Common myeloid progenitor, CD34-positive (primary cell): Measurements from ENCODE around the gene PANX2.

Experiments used
- CTCF ChIA-PET: fragments of 350-600 bp; sonication (Branson Sonifier 250); formaldehyde crosslinking; loops from one replicate; lab custom pipeline; 2021; ENCODE audit warnings: antibody characterized with exemption; lab: Charles Lee
- POLR2A ChIA-PET: fragments of 350-600 bp; sonication (Branson Sonifier 250); formaldehyde crosslinking; loops from one replicate; lab custom pipeline; 2021; ENCODE audit warnings: antibody characterized with exemption; lab: Charles Lee
- DNase-seq, 3 donors: peaks; one replicate each; pipeline versions ENCODE4 v3.0.0 to v3.0.0-alpha.2; 2013
- H3K27ac ChIP-seq, 2 experiments: 1 replicate in 1 of 2; 2 replicates in 1 of 2; pipeline ENCODE4 v1.7.0; 2013; ENCODE audit warnings: inconsistent platforms in 2 of 2, low read length in 2 of 2, mild to moderate bottlenecking in 2 of 2, low read depth in 1 of 2, moderate library complexity in 1 of 2; ENCODE audit not compliant: severe bottlenecking in 2 of 2, insufficient read depth in 1 of 2, poor library complexity in 1 of 2
- H3K27me3 ChIP-seq, 5 experiments: replicated peaks in 2 of 5; 1 replicate in 3 of 5; 2 replicates in 2 of 5; pipeline versions ENCODE4 v1.6.1 to v1.7.0; 2013; ENCODE audit warnings: low read length in 4 of 5, mild to moderate bottlenecking in 2 of 5, moderate library complexity in 2 of 5, inconsistent platforms in 1 of 5; ENCODE audit not compliant: insufficient read depth in 5 of 5, control insufficient read depth in 4 of 5
- H3K36me3 ChIP-seq, 4 experiments: 1 replicate in 2 of 4; 2 replicates in 2 of 4; pipeline versions ENCODE4 v1.6.1 to v1.7.0; 2013; ENCODE audit warnings: low read length in 3 of 4, control low read depth in 1 of 4, mild to moderate bottlenecking in 1 of 4; ENCODE audit not compliant: control insufficient read depth in 4 of 4, insufficient read depth in 4 of 4
- H3K4me1 ChIP-seq, 4 experiments: 1 replicate in 3 of 4; 2 replicates in 1 of 4; pipeline versions ENCODE4 v1.6.1 to v1.7.1; 2013; ENCODE audit warnings: low read length in 3 of 4, mild to moderate bottlenecking in 3 of 4, control low read depth in 1 of 4, inconsistent platforms in 1 of 4, moderate library complexity in 1 of 4; ENCODE audit not compliant: control insufficient read depth in 4 of 4, insufficient read depth in 4 of 4; ENCODE audit errors: control extremely low read depth in 1 of 4
- H3K4me3 ChIP-seq, 7 experiments: 1 replicate in 4 of 7; 2 replicates in 3 of 7; pipeline versions ENCODE4 v1.5.1 to v1.7.0; 2013; ENCODE audit warnings: mild to moderate bottlenecking in 7 of 7, low read length in 6 of 7, moderate library complexity in 6 of 7, inconsistent platforms in 2 of 7, low read depth in 2 of 7, control low read depth in 1 of 7; ENCODE audit not compliant: insufficient read depth in 4 of 7, control insufficient read depth in 1 of 7; ENCODE audit errors: extremely low read depth in 1 of 7
- H3K9me3 ChIP-seq, 5 experiments: 1 replicate in 4 of 5; 2 replicates in 1 of 5; pipeline versions ENCODE4 v1.6.1 to v1.7.1; 2013; ENCODE audit warnings: low read length in 4 of 5, mild to moderate bottlenecking in 2 of 5, inconsistent platforms in 1 of 5, low read depth in 1 of 5, moderate library complexity in 1 of 5; ENCODE audit not compliant: control insufficient read depth in 4 of 5, insufficient read depth in 2 of 5; ENCODE audit errors: control extremely low read depth in 1 of 5
- WGBS: methylation state at CpG from one replicate; pipeline ENCODE4 v1.1.5; 2013; ENCODE audit not compliant: insufficient coverage; 5-methylcytosine and 5-hydroxymethylcytosine counted together

The PANX2 gene

DNA sequence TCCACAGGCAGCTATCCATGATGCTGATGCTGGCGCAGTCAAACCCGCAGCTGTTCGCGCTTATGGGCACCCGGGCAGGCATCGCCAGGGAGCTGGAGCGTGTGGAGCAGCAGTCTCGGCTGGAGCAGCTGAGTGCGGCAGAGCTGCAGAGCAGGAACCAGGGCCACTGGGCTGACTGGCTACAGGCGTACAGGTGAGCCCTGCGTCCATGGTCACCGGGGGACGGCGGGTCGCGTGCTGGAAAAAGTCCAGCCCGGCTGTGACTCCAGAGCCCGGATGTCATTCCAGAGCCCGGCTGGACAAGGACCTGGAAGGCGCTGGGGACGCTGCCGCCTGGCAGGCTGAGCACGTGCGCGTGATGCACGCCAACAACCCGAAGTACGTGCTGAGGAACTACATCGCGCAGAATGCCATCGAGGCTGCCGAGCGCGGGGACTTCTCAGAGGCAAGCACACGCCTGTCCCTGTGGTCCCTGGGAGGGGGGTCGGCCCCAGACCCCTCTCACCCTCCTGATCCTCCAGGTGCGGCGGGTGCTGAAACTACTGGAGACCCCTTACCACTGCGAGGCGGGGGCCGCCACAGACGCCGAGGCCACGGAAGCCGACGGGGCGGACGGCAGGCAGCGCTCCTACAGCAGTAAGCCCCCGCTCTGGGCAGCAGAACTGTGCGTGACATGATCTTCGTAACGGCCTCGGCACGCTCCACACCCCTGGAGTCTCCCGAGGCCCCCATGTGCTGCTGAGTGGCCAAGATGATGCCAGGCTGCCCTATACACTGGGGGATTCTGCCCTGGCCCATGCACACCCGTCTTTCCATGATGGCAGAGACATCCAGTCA is 46.4 kb downstream of the PANX2 start:
- Histone ChIP-seq H3K9me3 (no peaks in the 10 kb centered on the region), H3K27me3 (no peaks in the 10 kb centered on the region), H3K27ac (no peak overlapping the region), H3K36me3 (peaks cover 12 to 89% (median 61%) of the 10 kb centered on the region in 4 experiments), H3K4me3 (no peak overlapping the region), H3K4me1 (peaks cover 0 to 8% (median 3%) of the 10 kb centered on the region in 4 experiments)
- WGBS, result 97% methylated on average over 49 of the region's 57 CpGs
- no peak for DNase-seq
- POLR2A ChIA-PET, result no interaction called here
- CTCF ChIA-PET, result interaction anchor here (0.5 to 2.7 kb wide), 4 partner anchors 20 to 111 kb away, joined by 3 to 10 read pairs (median 5); partner anchors contain the start of gene TUBGCP6

DNA sequence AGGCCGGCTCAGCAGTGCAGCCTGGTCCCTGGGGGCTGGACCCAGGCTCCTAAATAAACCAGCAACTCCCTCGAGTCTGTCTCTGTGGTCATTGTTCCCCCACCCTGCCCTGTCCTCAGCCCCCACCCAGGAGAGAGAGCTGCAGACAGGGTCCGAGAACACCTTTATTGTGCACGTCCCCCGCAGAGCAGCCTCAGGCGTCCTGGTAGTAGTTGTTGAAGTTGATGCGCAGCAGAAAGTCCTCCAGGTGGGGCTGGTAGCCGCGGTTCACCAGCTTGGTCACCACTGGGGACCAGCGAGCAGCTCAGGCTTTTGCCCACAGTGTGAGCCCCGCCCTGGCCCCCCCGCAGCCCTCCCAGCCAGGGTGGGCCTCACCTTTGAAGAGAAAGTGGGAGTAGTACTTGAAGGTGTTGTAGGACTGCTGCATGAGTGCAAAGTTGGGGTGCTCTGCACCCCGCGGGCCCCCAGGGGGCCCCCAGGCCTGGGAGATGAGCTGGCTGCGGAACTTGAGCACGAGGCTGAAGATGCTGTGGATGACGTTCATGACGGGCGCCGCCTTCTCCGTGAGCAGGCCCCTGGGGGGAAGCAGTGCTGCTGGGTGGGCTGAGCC is 47.1 kb downstream of the PANX2 start:
- Histone ChIP-seq H3K4me1 (peaks cover 0 to 8% (median 3%) of the 10 kb centered on the region in 4 experiments), H3K27ac (no peak overlapping the region), H3K36me3 (peaks cover 12 to 89% (median 59%) of the 10 kb centered on the region in 4 experiments), H3K9me3 (no peaks in the 10 kb centered on the region), H3K4me3 (no peak overlapping the region), H3K27me3 (no peaks in the 10 kb centered on the region)
- ChIA-PET CTCF (interaction anchor here (1.0 to 1.1 kb wide), 2 partner anchors 11 to 23 kb away, joined by 3 read pairs; no protein-coding TSS in a partner anchor), POLR2A (no interaction called here)
- WGBS, result 94% methylated on average over 20 of the region's 21 CpGs
- no peak for DNase-seq

DNA sequence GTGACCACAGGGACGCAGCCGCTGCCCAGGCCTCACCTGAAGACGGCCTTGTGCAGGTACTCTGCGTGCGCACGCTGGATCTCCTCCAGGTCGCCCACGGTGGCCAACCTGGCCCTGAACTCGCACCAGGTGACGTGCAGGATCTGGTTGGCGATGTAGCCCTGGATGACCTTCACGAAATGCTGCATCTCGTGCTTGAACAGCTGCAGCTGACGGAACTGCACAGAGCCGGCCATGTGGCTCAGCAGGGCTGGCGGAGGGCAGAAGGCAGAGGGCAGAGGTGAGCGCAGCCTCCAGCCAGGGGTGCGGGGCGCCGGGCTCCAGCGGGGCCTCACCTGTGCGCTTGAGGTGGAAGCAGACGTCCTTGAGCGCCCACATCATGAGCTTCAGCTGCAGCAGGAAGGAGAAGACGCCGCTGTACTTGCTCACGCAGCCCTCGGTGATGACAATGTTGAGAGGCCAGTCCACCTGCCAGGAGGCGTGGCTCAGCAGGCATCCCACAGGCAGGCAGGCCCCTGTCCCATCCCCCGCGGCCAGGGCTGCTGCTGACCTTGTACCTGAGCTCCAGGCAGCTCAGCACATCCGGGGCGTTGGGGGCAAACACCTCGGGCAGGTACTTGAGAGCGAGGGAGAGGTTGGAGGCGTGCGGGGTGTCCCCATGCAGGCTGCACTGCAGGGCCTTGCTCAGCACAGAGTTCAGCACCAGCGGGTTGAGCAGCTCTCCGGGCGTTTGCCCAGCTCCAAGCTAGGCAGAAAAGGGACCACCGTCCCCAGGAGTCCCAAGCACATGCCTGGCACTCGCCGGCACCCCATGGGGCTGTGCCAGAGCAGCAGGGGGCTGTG is 47.8 kb downstream of the PANX2 start:
- DNase-seq, result no peak
- peaks cover 0 to 8% (median 3%) of the 10 kb centered on the region in 4 experiments for H3K4me1 ChIP-seq
- no peaks in the 10 kb centered on the region for H3K27me3 ChIP-seq
- no peaks in the 10 kb centered on the region for H3K9me3 ChIP-seq
- POLR2A ChIA-PET, result no interaction called here
- H3K36me3 ChIP-seq, result peaks cover 12 to 89% (median 55%) of the 10 kb centered on the region in 4 experiments
- CTCF ChIA-PET, result interaction anchor here (1.0 to 1.4 kb wide), 3 partner anchors 12 to 23 kb away, joined by 3 to 4 read pairs (median 3); no protein-coding TSS in a partner anchor
- no peak overlapping the region for H3K4me3 ChIP-seq
- 94% methylated on average over 30 of the region's 43 CpGs for WGBS
- no peak overlapping the region for H3K27ac ChIP-seq

DNA sequence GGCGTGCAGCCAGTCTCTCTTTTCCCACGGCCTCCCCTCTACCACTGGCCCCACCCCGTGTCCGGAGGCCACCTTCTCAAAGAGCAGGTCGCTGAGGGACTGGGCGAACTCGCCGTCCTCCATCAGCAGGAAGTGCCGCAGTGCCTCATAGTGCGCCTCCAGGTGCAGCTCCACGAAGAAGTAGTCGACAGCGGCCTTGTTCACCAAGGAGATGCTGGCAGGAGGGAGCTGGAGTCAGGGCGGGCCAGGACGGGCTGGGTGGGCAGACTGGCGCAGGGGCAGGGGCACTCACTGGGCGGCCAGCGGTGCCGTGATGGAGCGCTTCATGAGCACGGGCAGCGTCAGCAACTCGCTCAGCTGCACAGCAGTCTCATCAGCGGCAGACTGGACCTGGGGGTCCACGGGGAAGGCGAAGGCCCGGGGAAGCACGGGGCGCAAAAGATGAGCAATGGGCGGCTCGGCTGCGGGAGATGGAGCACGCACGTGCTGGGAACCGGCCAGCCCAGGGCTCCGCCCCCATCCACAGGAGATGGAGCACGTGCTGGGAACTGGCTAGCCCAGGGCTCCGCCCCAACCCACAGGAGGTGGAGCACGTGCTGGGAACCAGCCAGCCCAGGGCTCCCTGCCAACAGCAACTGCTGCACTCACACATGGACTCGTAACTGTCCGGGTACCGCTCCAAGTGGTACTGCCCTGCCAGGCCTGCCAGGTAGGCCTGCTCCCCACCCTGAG is 48.6 kb downstream of the PANX2 start:
- CTCF ChIA-PET, result interaction anchor here (1.4 kb wide), 1 partner anchor 19 kb away, joined by 4 read pairs; no protein-coding TSS in a partner anchor
- peaks cover 12 to 89% (median 56%) of the 10 kb centered on the region in 4 experiments for H3K36me3 ChIP-seq
- no peaks in the 10 kb centered on the region for H3K9me3 ChIP-seq
- DNase-seq, result peak; percentile 52 to 71 (median 68)
- H3K27ac ChIP-seq, result no peak overlapping the region
- WGBS, result 66% methylated on average over 38 of the region's 42 CpGs
- POLR2A ChIA-PET, result no interaction called here
- H3K27me3 ChIP-seq, result no peaks in the 10 kb centered on the region
- H3K4me3 ChIP-seq, result no peak overlapping the region
- peaks cover 0 to 8% (median 3%) of the 10 kb centered on the region in 4 experiments for H3K4me1 ChIP-seq

DNA sequence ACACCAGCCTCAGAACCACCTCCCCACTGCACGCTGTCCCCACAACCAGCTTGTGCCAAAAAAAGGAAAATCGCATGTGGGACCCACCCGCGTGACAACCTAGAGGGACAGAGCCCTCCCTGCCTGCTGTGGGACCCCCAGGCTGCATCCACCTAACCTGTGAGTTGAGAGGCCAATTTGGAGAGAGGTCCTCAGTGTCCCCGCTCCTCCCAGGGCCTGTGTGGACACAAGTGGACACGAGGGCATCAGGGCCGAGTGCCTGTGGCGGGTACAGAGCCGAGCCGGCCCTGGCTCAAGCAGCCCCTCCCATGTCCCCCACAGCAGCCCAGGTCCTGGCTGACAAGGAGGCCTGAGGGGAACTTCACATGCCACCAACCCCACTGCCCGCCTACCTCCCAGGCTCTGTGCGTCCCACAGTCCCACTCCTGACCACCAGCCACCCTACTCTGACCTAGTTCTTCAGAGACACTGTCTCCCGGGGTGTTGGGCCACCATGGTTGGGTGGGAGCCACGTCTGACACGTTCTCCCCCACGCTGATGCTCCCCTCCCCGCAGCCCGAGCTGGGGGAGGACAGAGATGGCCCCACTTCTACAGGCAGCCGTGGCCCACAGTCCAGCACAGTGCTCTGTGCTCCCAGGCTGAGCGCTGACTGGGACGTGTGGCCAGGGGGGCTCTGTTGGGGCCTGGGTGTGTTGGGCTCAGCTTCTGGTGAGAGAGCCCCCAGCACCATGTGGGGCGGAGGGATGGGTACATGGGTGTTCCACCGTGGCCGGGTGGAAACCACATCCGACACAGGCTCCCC is 49.5 kb downstream of the PANX2 start:
- WGBS, result 89% methylated on average over 19 of the region's 25 CpGs
- no peaks in the 10 kb centered on the region for H3K9me3 ChIP-seq
- H3K36me3 ChIP-seq, result peaks cover 10 to 89% (median 55%) of the 10 kb centered on the region in 4 experiments
- ChIA-PET CTCF (interaction anchor here (1.2 to 2.0 kb wide), 2 partner anchors 9 to 71 kb away, joined by 4 to 7 read pairs; no protein-coding TSS in a partner anchor), POLR2A (interaction anchor here (0.7 kb wide), 1 partner anchor 283 kb away, joined by 11 read pairs; no protein-coding TSS in a partner anchor)
- H3K27me3 ChIP-seq, result no peaks in the 10 kb centered on the region
- no peak overlapping the region for H3K4me3 ChIP-seq
- no peak overlapping the region for H3K27ac ChIP-seq
- no peak for DNase-seq
- H3K4me1 ChIP-seq, result peaks cover 0 to 8% (median 3%) of the 10 kb centered on the region in 4 experiments
